NCI-H1105 treated with DMSO at 0.1 percent for 48 hours (cell line): ENCODE data around the gene TBK1.
"Not testable (repeated sequence)": the region's sequence is repeated elsewhere in the genome, so short reads cannot be mapped to it uniquely, and the experiment has no call there.

Experiments used
- DNase-seq: peaks from one replicate; lab custom pipeline; 2025; lab: John Stamatoyannopoulos, UW

The TBK1 gene

GRCh38 chr12:64497484-64497883 is 45.6 kb downstream of the TBK1 start:
- DNase-seq = no peak

DNA sequence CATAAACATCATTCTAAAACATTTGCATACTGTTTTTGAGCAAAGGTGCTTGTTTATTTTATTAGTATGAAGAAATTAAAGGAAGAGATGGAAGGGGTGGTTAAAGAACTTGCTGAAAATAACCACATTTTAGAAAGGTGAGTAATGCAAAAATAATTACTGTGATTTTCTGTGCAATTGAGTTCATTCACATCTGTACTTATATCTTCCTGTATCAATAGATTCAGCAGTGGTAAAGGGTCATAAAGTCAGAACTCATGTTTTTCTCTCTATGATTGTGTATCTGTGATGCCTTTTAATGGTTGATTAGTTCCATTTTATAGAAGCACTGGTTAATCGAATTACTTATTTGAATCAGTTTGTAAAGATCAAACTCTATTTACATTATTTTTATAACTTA is 46.0 kb downstream of the TBK1 start:
- no peak for DNase-seq

DNA sequence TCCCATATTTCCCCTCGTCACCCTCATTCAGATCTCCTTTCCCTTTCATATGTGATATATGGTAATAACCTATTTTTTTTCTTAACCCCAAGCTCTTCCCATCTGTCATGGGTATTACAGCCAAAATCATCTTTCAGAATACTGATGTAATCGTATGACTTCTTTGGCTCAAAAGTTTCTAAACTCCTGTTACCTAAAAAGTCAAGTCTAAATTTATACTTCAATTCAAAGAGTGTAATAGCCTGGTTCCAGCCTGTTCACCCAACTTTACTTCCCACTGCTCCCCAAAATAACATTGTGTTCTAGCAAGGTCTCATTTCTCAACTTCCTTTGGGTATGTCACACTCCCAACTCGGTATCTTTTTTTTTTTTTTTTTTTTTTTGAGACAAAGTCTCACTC is 48.5 kb downstream of the TBK1 start:
- no peak for DNase-seq

DNA sequence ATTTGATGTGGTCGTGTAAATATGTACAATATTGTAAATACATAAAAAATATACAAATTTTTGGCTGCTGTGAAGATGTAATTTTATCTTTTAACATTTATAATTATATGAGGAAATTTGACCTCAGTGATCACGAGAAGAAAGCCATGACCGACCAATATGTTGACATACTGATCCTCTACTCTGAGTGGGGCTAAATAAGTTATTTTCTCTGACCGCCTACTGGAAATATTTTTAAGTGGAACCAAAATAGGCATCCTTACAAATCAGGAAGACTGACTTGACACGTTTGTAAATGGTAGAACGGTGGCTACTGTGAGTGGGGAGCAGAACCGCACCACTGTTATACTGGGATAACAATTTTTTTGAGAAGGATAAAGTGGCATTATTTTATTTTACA is 49.6 kb downstream of the TBK1 start:
- DNase-seq = no peak

DNA sequence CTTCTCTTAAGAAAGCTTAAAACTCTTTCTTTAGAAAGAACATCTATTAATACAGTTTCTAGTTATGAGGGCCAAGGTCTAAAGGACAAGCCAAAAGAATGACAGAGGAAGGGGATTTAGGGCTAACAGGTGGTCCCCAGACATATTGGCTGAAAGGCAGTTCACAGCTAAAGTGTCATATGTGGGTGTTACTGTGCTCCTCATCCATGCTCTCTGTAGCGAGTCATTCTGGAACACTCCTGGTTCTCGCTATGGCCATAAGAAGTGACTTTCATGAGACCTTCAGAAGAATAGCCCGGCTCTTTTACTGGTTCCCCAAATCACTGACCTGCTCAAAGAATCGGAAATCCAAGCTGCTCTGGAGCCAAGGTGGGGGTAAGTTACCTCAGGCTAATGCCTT is 55.0 kb downstream of the TBK1 start:
- DNase-seq = no peak

- DNase-seq = no peak
Observed at GRCh38 chr12:64510667-64511066, 58.7 kb downstream of the TBK1 start.

DNA sequence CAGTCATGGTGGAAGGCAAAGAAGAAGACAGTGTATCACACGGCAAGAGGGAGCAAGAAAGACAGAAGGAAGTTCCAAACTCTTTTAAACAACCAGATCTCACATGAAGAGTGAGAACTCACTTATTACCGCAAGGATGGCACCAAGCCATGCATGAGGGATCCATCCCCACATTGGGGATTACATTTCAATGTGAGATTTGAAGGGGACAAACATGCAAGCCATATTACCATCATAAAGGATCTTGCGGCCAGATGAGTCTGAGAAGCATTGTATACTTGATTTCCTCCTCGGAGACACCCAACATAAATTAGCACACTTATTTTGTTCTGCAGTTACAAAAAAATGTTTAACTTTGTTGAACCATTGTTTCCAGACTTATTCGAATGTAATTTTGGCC is 66.5 kb downstream of the TBK1 start:
- no peak for DNase-seq

DNA sequence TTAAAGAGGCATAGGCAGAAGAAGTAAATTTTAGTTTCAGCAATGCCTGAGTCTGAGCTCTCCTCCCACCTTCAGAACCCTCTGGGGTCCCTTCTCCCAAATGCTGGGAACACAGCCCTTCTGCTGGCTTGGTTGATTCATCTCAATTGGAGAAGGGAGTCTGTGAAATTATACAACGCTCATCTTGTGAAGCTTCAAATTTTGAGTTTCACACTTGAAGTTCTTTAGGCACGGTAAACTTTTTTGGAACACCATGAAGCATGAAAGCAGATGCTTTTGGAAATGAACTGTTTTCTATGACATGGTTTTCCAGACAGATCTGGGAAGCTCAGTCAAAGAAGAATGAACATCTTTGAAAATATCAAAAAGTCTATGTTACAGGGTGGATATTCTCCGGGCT is 69.9 kb downstream of the TBK1 start:
- no peak for DNase-seq

- peak; percentile 26 for DNase-seq
Observed at GRCh38 chr12:64522316-64522715, 70.4 kb downstream of the TBK1 start.

DNA sequence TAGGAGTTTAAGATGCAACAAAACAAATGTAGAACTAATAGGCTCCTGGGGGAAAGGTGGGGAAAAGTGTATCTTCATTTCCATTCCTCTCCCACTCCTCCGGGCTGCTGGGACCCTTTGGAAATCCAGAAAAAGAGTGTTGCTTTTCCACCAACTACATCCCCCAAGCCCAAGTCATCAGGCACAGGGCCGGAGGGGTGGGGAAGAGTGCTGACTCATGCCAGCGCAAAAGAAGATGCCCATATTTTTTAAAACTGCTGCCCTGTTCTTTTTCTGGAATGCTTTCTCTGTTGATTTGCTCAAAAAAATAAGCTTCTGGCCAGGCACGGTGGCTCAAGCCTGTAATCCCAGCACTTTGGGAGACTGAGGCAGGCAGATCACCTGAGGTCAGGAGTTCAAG is 70.9 kb downstream of the TBK1 start:
- DNase-seq = no peak

GRCh38 chr12:64523565-64524444 is 71.9 kb downstream of the TBK1 start:
- not testable (repeated sequence) for DNase-seq

- DNase-seq = no peak
Observed at GRCh38 chr12:64525461-64526160, 73.7 kb downstream of the TBK1 start.

- no peak for DNase-seq
Observed at GRCh38 chr12:64526859-64527258, 74.9 kb downstream of the TBK1 start.

GRCh38 chr12:64528616-64529015 is 76.7 kb downstream of the TBK1 start:
- no peak for DNase-seq

DNA sequence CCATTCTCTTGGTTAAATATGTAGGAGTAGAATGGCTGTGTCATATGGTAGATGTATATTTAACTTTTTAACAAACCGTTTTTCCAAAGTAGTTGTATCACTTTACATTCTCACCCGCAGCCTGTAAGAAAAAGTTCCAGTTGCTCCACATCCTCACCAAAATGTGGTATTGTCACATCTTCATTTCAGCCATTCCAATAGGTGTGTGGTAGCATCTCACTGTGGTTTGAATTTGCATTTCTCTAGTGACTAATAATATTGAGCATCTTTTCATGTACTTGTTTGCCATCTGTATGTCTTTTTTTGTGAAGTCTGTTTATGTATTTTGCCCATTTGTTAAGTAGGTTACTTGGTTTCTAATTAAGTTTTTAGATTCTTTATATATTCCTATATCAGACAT is 78.6 kb downstream of the TBK1 start:
- DNase-seq = no peak

DNA sequence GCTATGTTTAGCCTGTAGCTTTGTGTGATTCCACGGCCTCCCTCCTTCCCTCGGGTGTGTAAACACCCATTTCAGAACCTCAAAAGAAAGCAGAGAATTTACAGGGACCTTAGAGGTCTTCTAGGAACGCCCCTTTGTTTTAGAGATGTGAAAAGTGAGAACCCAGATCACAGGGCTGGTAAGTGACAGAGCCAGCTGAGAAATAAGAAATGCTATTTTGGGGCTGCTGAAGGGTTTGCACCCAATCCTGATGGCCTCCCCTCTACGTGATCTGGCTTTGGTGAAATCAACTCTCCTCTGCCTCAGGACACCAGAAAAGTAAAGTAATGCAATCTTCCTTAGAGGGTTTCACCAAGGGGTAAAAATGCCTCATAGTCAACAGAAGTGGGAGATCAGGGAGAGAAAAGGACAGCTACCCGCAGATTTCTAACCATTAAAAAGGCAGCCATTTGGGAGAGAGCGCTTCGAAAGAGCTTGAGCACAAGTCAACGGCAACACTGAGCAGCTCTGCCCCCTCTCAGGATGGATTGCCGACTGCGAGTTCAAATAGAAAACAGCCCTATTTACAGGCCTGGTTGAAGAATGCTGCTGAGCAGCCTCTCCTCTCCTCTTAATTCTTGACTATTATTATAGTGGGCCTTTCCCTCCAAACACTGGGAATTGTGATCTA is 79.9 kb downstream of the TBK1 start:
- no peak for DNase-seq

GRCh38 chr12:64532734-64533351 is 80.9 kb downstream of the TBK1 start:
- no peak for DNase-seq

DNA sequence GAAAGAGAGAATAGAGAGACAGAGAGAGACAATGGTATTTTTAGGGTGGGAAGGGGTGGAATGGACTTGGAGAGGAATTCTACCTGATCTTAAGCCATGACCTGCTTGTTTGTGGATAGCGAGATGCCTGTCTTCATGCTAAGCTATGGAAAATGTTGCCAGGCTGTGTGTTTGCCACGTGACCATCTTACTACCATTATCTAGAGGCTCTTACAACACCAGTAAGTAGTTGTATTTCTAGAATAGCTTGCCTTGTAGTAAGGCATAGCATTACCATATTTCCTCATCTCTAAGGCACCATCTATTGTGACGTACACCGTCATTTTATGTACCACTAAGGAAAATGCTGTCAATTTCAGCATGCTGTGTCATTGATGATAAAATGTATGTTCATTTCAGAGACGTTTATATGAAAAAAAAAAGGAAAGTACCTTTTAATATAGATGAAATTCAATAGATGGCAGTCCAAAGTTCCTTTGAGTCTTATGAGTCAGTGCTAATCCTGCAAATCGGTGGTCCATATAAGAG is 82.8 kb downstream of the TBK1 start:
- no peak for DNase-seq

DNA sequence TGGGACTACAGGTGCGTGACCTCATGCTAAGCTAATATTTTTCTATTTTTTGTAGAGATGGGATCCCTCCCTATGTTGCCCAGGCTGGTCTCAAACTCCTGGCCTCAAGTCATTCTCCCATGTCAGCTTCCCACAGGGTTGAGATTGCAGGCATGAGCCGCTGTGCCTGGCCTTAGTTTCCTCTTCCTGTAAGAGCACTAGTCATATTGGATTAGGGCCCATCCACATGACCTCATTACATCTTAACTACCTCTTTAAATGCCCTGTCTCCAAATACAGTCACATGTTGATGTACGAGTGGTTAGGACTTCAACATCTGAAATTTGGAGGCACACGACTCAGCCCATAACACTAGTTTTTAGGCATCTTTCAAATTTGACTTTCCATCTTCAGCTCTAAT is 86.2 kb downstream of the TBK1 start:
- DNase-seq = no peak

DNA sequence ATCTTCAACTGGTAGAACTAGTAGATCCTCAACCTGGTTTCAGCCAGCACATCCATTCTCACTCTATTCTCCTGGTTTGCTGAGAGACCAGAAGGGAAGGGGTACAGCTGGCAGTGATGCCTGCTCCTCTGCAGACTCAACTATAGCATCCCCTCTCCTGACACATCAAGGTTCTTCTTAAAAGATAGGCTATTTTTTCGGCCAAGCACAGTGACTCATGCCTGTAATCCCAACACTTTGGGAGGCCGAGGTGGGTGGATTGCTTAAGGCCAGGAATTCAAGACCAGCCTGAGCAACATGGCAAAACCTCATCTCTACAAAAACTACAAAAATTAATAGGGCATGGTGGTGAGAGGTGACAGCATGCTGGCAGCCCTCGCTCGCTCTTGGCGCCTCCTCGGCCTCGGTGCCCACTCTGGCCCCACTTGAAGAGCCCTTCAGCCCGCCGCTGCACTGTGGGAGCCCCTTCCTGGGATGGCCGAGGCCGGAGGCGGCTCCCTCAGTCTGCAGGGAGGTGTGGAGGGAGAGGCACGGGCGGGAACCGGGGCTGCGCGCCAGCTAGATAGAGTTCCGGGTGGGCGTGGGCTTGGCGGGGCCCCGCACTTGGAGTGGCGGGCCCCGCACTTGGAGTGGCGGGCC is 90.6 kb downstream of the TBK1 start:
- not testable (repeated sequence) for DNase-seq

DNA sequence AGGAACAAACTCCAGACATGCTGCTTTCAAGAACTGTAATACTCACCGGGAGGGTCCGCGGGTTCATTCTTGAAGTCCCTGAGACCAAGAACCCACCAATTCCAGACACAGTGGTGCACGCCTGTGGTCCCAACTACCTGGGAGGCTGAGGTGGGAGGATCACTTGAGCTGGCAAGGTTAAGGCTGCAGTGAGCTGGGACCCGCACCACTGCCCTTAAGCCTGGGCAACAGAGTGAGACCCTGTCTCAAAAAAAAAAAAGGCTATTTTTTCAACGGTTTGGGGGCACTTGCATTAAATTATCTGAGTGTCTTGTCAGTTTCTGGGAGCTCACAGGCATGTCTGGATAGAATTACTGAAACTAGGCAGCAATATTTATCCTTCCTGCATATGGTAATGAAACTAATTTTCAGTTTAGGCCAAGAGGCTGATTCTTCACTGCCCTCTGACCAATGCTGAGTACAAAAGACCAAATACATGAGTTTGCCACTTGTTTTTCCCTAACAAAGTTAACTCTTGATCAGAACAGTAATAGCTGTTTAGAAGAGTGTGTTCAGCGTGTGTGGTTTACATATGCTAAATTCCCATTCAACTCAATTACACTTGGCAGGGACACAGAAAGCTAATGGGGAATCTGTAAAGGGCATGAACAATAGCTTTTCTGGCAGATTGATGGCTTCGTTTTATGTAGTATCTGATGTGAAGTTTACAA is 92.6 kb downstream of the TBK1 start:
- DNase-seq = peak; percentile 97
